Neural progenitor cell (in vitro differentiated cells): ENCODE measurements around the gene TSC22D2. TPM values are rescaled to one million over a fixed set of nuclear protein-coding genes. Genes with fewer than 3 reads are reported as not detected.
"Not testable (repeated sequence)": the region's sequence is repeated elsewhere in the genome, so short reads cannot be mapped to it uniquely, and the experiment has no call there.

ENCODE experiments used
- DNase-seq: peaks from one replicate; pipeline ENCODE4 v3.0.0-alpha.2; 2016; ENCODE audit warnings: low spot score
- H2AFZ ChIP-seq: fragments of 200-600 bp; sonication (generic); replicated peaks from 2 replicates; pipeline ENCODE4 v1.6.1; 2016; ENCODE audit warnings: antibody characterized with exemption
- H3F3A ChIP-seq: fragments of 200-600 bp; sonication (generic); 2 replicates; pipeline ENCODE4 v1.6.1; 2016; ENCODE audit warnings: antibody characterized with exemption, low read depth
- H3K27ac ChIP-seq: fragments of 200-600 bp; sonication (generic); 2 replicates; pipeline ENCODE4 v1.5.1; 2016; ENCODE audit warnings: mild to moderate bottlenecking
- H3K27me3 ChIP-seq: fragments of 200-600 bp; sonication (generic); 2 replicates; pipeline ENCODE4 v1.6.1; 2016; ENCODE audit warnings: mild to moderate bottlenecking, moderate library complexity
- H3K36me3 ChIP-seq: fragments of 200-600 bp; sonication (generic); 2 replicates; pipeline ENCODE4 v1.5.1; 2016
- H3K4me1 ChIP-seq: fragments of 200-600 bp; sonication (generic); 2 replicates; pipeline ENCODE4 v1.6.1; 2016; ENCODE audit warnings: mixed run types
- H3K4me2 ChIP-seq: fragments of 200-600 bp; sonication (generic); 2 replicates; pipeline ENCODE4 v1.6.1; 2016
- H3K4me3 ChIP-seq: fragments of 200-600 bp; sonication (generic); 2 replicates; pipeline ENCODE4 v1.5.1; 2016
- H3K79me2 ChIP-seq: fragments of 200-600 bp; sonication (generic); 2 replicates; pipeline ENCODE4 v1.6.1; 2016; ENCODE audit warnings: low read depth
- H3K9ac ChIP-seq: fragments of 200-600 bp; sonication (generic); 2 replicates; pipeline ENCODE4 v1.6.1; 2016
- H3K9me3 ChIP-seq: fragments of 200-600 bp; sonication (generic); 2 replicates; pipeline ENCODE4 v1.5.1; 2016; ENCODE audit warnings: low read depth
- H4K20me1 ChIP-seq: fragments of 200-600 bp; sonication (generic); 2 replicates; pipeline ENCODE4 v1.6.1; 2016; ENCODE audit warnings: low read depth
- H3K27ac Mint-ChIP-seq: 3 replicates; pipeline ENCODE4 v1.8.0; 2021; ENCODE audit warnings: mixed read lengths
- H3K27me3 Mint-ChIP-seq: 2 replicates; pipeline ENCODE4 v1.8.0; 2022; ENCODE audit warnings: low read depth, mild to moderate bottlenecking, inconsistent platforms, moderate library complexity, mixed read lengths; ENCODE audit not compliant: insufficient read depth
- H3K36me3 Mint-ChIP-seq: 3 replicates; pipeline ENCODE4 v1.8.0; 2021; ENCODE audit warnings: mixed read lengths
- H3K4me1 Mint-ChIP-seq: 3 replicates; pipeline ENCODE4 v1.8.0; 2021; ENCODE audit warnings: mixed read lengths
- H3K4me3 Mint-ChIP-seq: 3 replicates; pipeline ENCODE4 v1.8.0; 2021; ENCODE audit warnings: mild to moderate bottlenecking, moderate library complexity, mixed read lengths
- H3K9me3 Mint-ChIP-seq: 3 replicates; pipeline ENCODE4 v1.8.0; 2020; ENCODE audit warnings: mixed read lengths
- CTCF ChIP-seq: fragments of 200-600 bp; sonication (generic); IDR thresholded peaks from 2 replicates; pipeline ENCODE4 v1.5.1; 2017; ENCODE audit warnings: antibody characterized with exemption, mild to moderate bottlenecking
- EZH2 ChIP-seq: fragments of 200-600 bp; sonication (generic); IDR thresholded peaks from 2 replicates; pipeline ENCODE4 v1.6.1; 2017; ENCODE audit warnings: antibody characterized with exemption, mild to moderate bottlenecking, moderate library complexity
- EZH2phosphoT487 ChIP-seq: fragments of 200-600 bp; sonication (generic); IDR thresholded peaks from 2 replicates; pipeline ENCODE4 v1.6.1; 2017; ENCODE audit warnings: antibody characterized with exemption
- total RNA-seq: library from RNA; depleted of rRNA; stranded (reverse); fragments of >200 nt; gene quantifications from 2 replicates; pipeline ENCODE4 v1.2.3, GENCODE V29; 2015; ENCODE audit warnings: low replicate concordance

The TSC22D2 gene
- total RNA-seq, 1 donor from 2014 or later = 18.7 TPM

GRCh38 chr3:150469931-150470740, 62.0 kb downstream of the TSC22D2 start:
- Histone ChIP-seq H4K20me1 (no peaks in the 10 kb centered on the region), H3K36me3 (no peaks in the 10 kb centered on the region), H2AFZ (no peak overlapping the region), H3K79me2 (no peaks in the 10 kb centered on the region), H3K27ac (no peak overlapping the region), H3K4me2 (no peak overlapping the region), H3K4me3 (no peak overlapping the region), H3K4me1 (no peaks in the 10 kb centered on the region), H3K9ac (no peak overlapping the region), H3K9me3 (no peaks in the 10 kb centered on the region), H3F3A (no peaks in the 10 kb centered on the region), H3K27me3 (no peaks in the 10 kb centered on the region)
- H3K27ac Mint-ChIP-seq = no peak overlapping the region
- no peaks in the 10 kb centered on the region for H3K9me3 Mint-ChIP-seq
- H3K36me3 Mint-ChIP-seq = peaks cover 1% of the 10 kb centered on the region
- no peaks in the 10 kb centered on the region for H3K27me3 Mint-ChIP-seq
- no peak for TF ChIP-seq EZH2
- TF ChIP-seq CTCF = no peak
- no peak for TF ChIP-seq EZH2phosphoT487
- H3K4me1 Mint-ChIP-seq = peaks cover 3% of the 10 kb centered on the region
- DNase-seq = no peak
- no peak overlapping the region for H3K4me3 Mint-ChIP-seq

- no peak for TF ChIP-seq CTCF
- no peak for TF ChIP-seq EZH2phosphoT487
- no peak for TF ChIP-seq EZH2
- H3K4me1 Mint-ChIP-seq = peaks cover 3% of the 10 kb centered on the region
- Histone ChIP-seq H3K9ac (no peak overlapping the region), H4K20me1 (no peaks in the 10 kb centered on the region), H3F3A (no peaks in the 10 kb centered on the region), H2AFZ (no peak overlapping the region), H3K79me2 (no peaks in the 10 kb centered on the region), H3K36me3 (no peaks in the 10 kb centered on the region), H3K9me3 (no peaks in the 10 kb centered on the region), H3K4me3 (no peak overlapping the region), H3K27ac (no peak overlapping the region), H3K4me1 (no peaks in the 10 kb centered on the region), H3K27me3 (no peaks in the 10 kb centered on the region), H3K4me2 (no peak overlapping the region)
- no peak overlapping the region for H3K4me3 Mint-ChIP-seq
- no peak for DNase-seq
- H3K36me3 Mint-ChIP-seq = peaks cover 4% of the 10 kb centered on the region
- peaks cover 6% of the 10 kb centered on the region for H3K9me3 Mint-ChIP-seq
- H3K27ac Mint-ChIP-seq = no peak overlapping the region
- H3K27me3 Mint-ChIP-seq = no peaks in the 10 kb centered on the region
Observed at GRCh38 chr3:150472421-150472820, 64.3 kb downstream of the TSC22D2 start.

- not testable (repeated sequence) for H3K4me3 ChIP-seq, H3K79me2 ChIP-seq, H3K4me2 ChIP-seq, H3K27ac ChIP-seq, H3K4me1 Mint-ChIP-seq, H3K9ac ChIP-seq, H4K20me1 ChIP-seq, H3K27me3 ChIP-seq, H3K27ac Mint-ChIP-seq, DNase-seq, H3K36me3 ChIP-seq, H3K27me3 Mint-ChIP-seq, H2AFZ ChIP-seq, H3F3A ChIP-seq, H3K9me3 Mint-ChIP-seq, H3K9me3 ChIP-seq, H3K36me3 Mint-ChIP-seq, H3K4me3 Mint-ChIP-seq, H3K4me1 ChIP-seq
Observed at GRCh38 chr3:150473161-150473560, 65.1 kb downstream of the TSC22D2 start.

GRCh38 chr3:150479370-150479769, 71.3 kb downstream of the TSC22D2 start:
- TF ChIP-seq CTCF = no peak
- TF ChIP-seq EZH2 = no peak
- TF ChIP-seq EZH2phosphoT487 = no peak
- Mint-ChIP-seq H3K4me1 (no peaks in the 10 kb centered on the region), H3K27me3 (no peaks in the 10 kb centered on the region), H3K27ac (no peak overlapping the region), H3K4me3 (no peak overlapping the region), H3K36me3 (peaks cover 5% of the 10 kb centered on the region), H3K9me3 (peaks cover 23% of the 10 kb centered on the region)
- no peaks in the 10 kb centered on the region for H3K36me3 ChIP-seq
- H3K4me1 ChIP-seq = no peaks in the 10 kb centered on the region
- no peaks in the 10 kb centered on the region for H3F3A ChIP-seq
- no peaks in the 10 kb centered on the region for H4K20me1 ChIP-seq
- no peak overlapping the region for H3K4me3 ChIP-seq
- no peak for DNase-seq
- no peaks in the 10 kb centered on the region for H3K79me2 ChIP-seq
- no peak overlapping the region for H3K9ac ChIP-seq
- H3K27ac ChIP-seq = no peak overlapping the region
- H3K9me3 ChIP-seq = no peaks in the 10 kb centered on the region
- H3K4me2 ChIP-seq = no peak overlapping the region
- no peak overlapping the region for H2AFZ ChIP-seq
- no peaks in the 10 kb centered on the region for H3K27me3 ChIP-seq
